HCT116 (cell line): Measurements from ENCODE around the gene DNAAF1. TPM values are rescaled to one million over a fixed set of nuclear protein-coding genes. Genes with fewer than 3 reads are reported as not detected.

Experiments used
- ATAC-seq: fragments of 200-7000 bp; cut with Tn5 transposase; 2 replicates; pipeline ENCODE4 v1.9.1; 2020; ENCODE audit warnings: mild to moderate bottlenecking, moderate library complexity
- BruUV-seq: library from RNA; stranded (reverse); fragments of 400-500 nt; replicated peaks from 2 replicates; lab custom pipeline; 2021; lab: Mats Ljungman, UMichigan
- CTCF ChIA-PET: fragments of 300-600 bp; sonication (Branson Sonifier 250); formaldehyde crosslinking; loops from one replicate; lab custom pipeline; 2021; ENCODE audit warnings: antibody characterized with exemption; lab: Charles Lee
- POLR2A ChIA-PET: fragments of 300-600, 350-600 bp; sonication (Branson Sonifier 250); formaldehyde crosslinking; loops from one replicate; lab custom pipeline; 2021; ENCODE audit warnings: antibody characterized with exemption; lab: Charles Lee
- RAD21 ChIA-PET, 2 experiments: fragments of 300-600 bp; sonication (Branson Sonifier 250); formaldehyde crosslinking; loops; one replicate each; lab custom pipeline; 2023; ENCODE audit warnings: low total read pairs in 2 of 2; ENCODE audit not compliant: uncharacterized antibody in 2 of 2, unreplicated experiment in 2 of 2, low non-redundant PET in 1 of 2; lab: Charles Lee
- DNase-seq: peaks from one replicate; pipeline ENCODE4 v3.0.0-alpha.2; 2010; ENCODE audit warnings: low read depth, low spot score
- H2AFZ ChIP-seq: fragments of 200-600 bp; shearing (Covaris generic), sonication (generic); 2 replicates; pipeline ENCODE4 v1.6.1; 2017; ENCODE audit warnings: low read depth, mixed run types, mixed read lengths, antibody characterized with exemption, low read length; ENCODE audit not compliant: poor library complexity, severe bottlenecking
- H3K27ac ChIP-seq: 2 replicates; pipeline ENCODE4 v1.5.1; 2012; ENCODE audit warnings: low read depth, low read length
- H3K27me3 ChIP-seq: fragments of 200-600 bp; sonication (generic); 2 replicates; pipeline ENCODE4 v1.6.1; 2016; ENCODE audit warnings: mixed run types, low read length, mixed read lengths; ENCODE audit not compliant: insufficient read depth
- H3K36me3 ChIP-seq, 2 experiments: fragments of 200-500 bp in 1 of 2; fragments of 200-600 bp in 1 of 2; sonication (Bioruptor generic) in 1 of 2; sonication (generic) in 1 of 2; 2 replicates each; pipeline versions ENCODE4 v1.5.1 to v1.6.1; 2014 to 2016; ENCODE audit warnings: low read length in 2 of 2, inconsistent platforms in 1 of 2, mixed read lengths in 1 of 2, mixed run types in 1 of 2; ENCODE audit not compliant: insufficient read depth in 2 of 2, control insufficient read depth in 1 of 2
- H3K4me1 ChIP-seq, 2 experiments: fragments of 200-600 bp in 1 of 2; sonication (generic) in 1 of 2; 2 replicates each; pipeline versions ENCODE4 v1.5.1 to v1.6.1; 2012 to 2017; ENCODE audit warnings: low read length in 2 of 2, inconsistent platforms in 1 of 2, mild to moderate bottlenecking in 1 of 2, mixed read lengths in 1 of 2, mixed run types in 1 of 2, moderate library complexity in 1 of 2; ENCODE audit not compliant: insufficient read depth in 2 of 2, control insufficient read depth in 1 of 2
- H3K4me2 ChIP-seq: fragments of 200-600 bp; sonication (generic); 2 replicates; pipeline ENCODE4 v1.6.1; 2017; ENCODE audit warnings: mixed run types, low read length, mixed read lengths
- H3K4me3 ChIP-seq, 2 experiments: fragments of 200-600 bp in 1 of 2; sonication (generic) in 1 of 2; replicated peaks in 1 of 2; 2 replicates each; pipeline ENCODE4 v1.5.1; 2011 to 2016; ENCODE audit warnings: low read length in 2 of 2, control low read depth in 1 of 2, low read depth in 1 of 2, mild to moderate bottlenecking in 1 of 2, mixed read lengths in 1 of 2, mixed run types in 1 of 2
- H3K79me2 ChIP-seq: fragments of 200-600 bp; sonication (generic); 2 replicates; pipeline ENCODE4 v1.6.1; 2017; ENCODE audit warnings: mild to moderate bottlenecking, mixed run types, low read length, moderate library complexity, mixed read lengths; ENCODE audit not compliant: insufficient read depth
- H3K9ac ChIP-seq: fragments of 200-600 bp; sonication (generic); 2 replicates; pipeline ENCODE4 v1.6.1; 2016; ENCODE audit warnings: low read length, mixed read lengths
- H3K9me2 ChIP-seq: fragments of 200-600 bp; sonication (generic), shearing (Covaris generic); 2 replicates; pipeline ENCODE4 v1.6.1; 2017; ENCODE audit warnings: mixed run types, mild to moderate bottlenecking, moderate library complexity; ENCODE audit not compliant: insufficient read depth
- H3K9me3 ChIP-seq, 2 experiments: fragments of 200-500 bp in 1 of 2; fragments of 200-600 bp in 1 of 2; sonication (Bioruptor generic) in 1 of 2; sonication (generic) in 1 of 2; 2 replicates each; pipeline ENCODE4 v1.6.1; 2014 to 2017; ENCODE audit warnings: low read length in 2 of 2, mixed read lengths in 2 of 2, inconsistent platforms in 1 of 2, low read depth in 1 of 2, mild to moderate bottlenecking in 1 of 2, mixed run types in 1 of 2, moderate library complexity in 1 of 2; ENCODE audit not compliant: control insufficient read depth in 1 of 2, insufficient read depth in 1 of 2
- H4K20me1 ChIP-seq: fragments of 200-600 bp; sonication (generic), shearing (Covaris generic); 2 replicates; pipeline ENCODE4 v1.6.1; 2017; ENCODE audit warnings: mixed run types, mild to moderate bottlenecking, moderate library complexity; ENCODE audit not compliant: insufficient read depth
- CBX3 ChIP-seq: IDR thresholded peaks from 2 replicates; pipeline ENCODE4 v1.6.1; 2012; ENCODE audit warnings: low read depth
- EGR1 ChIP-seq: IDR thresholded peaks from 2 replicates; pipeline ENCODE4 v1.6.1; 2012; ENCODE audit warnings: low read depth
- EZH2 ChIP-seq: fragments of 200-600 bp; sonication (generic); IDR thresholded peaks from 2 replicates; pipeline ENCODE4 v1.6.1; 2017; ENCODE audit warnings: antibody characterized with exemption, mixed run types
- FOSL1 ChIP-seq: IDR thresholded peaks from 2 replicates; pipeline ENCODE4 v1.6.1; 2012; ENCODE audit warnings: low read depth
- POLR2A ChIP-seq: IDR thresholded peaks from 2 replicates; pipeline ENCODE4 v1.7.0; 2011; ENCODE audit warnings: borderline replicate concordance; ENCODE audit not compliant: insufficient read depth, insufficient read length; ENCODE audit errors: extremely low read depth
- RAD21 ChIP-seq: IDR thresholded peaks from 2 replicates; pipeline ENCODE4 v1.6.1; 2012; ENCODE audit warnings: low read depth, mild to moderate bottlenecking
- SP1 ChIP-seq: IDR thresholded peaks from 2 replicates; pipeline ENCODE4 v1.6.1; 2012; ENCODE audit warnings: low read depth
- SRF ChIP-seq: IDR thresholded peaks from 2 replicates; pipeline ENCODE4 v1.6.1; 2012; ENCODE audit warnings: low read depth
- TCF7L2 ChIP-seq: IDR thresholded peaks from 2 replicates; pipeline ENCODE4 v1.7.0; 2011; ENCODE audit warnings: borderline replicate concordance, inconsistent platforms; ENCODE audit not compliant: insufficient read depth, insufficient read length; ENCODE audit errors: extremely low read depth
- ZFX ChIP-seq: fragments of 450-650 bp; IDR thresholded peaks from 2 replicates; pipeline ENCODE4 v1.6.1; 2017
- intact Hi-C: fragments of 100-400 bp; cut with micrococcal nuclease; formaldehyde crosslinking; loops from 2 replicates; pipeline ENCODE4 v1.10.0; 2022
- total RNA-seq: library from RNA; stranded (reverse); gene quantifications from one replicate; pipeline ENCODE4 v1.2.1, GENCODE V29; 2021; ENCODE audit not compliant: unreplicated experiment
- TF ChIP-seq, protein P1 (sequence below): IDR thresholded peaks from 2 replicates; pipeline ENCODE4 v1.6.1; 2011; ENCODE audit warnings: mild to moderate bottlenecking, low read length, moderate library complexity; ENCODE audit not compliant: insufficient replicate concordance; ENCODE audit errors: extremely low read depth

DNAAF1 gene
- total RNA-seq, 1 experiment from 2014 or later = 0.30 TPM

DNA sequence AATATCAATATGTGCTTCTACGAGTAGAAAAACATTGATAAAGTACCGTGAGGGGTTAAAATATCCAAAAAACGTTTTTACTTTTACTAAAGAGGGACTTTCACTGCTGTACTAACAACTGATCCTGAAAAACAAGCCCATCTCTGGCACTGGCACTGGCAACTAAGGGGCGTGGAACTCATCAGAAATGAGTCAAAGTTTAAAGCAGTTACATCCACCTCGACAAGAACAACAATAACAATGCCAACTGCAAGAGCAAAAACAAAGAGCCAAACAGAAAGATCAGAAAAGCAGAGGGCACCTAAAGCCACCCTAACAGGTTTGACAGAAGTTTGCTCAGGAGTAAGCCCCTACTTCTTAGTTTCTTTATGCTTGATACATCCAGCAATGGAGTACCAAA, 41.4 kb upstream of the DNAAF1 start:
- Histone ChIP-seq H3K27me3 (no peaks in the 10 kb centered on the region), H3K79me2 (peaks cover 73% of the 10 kb centered on the region), H3K4me2 (no peak overlapping the region), H3K27ac (no peak overlapping the region), H3K4me1 (peaks cover 16 to 17% of the 10 kb centered on the region in 2 experiments), H4K20me1 (peaks cover 6% of the 10 kb centered on the region; the same call in 1 of the 2 replicates), H2AFZ (no peak overlapping the region), H3K4me3 (no peak overlapping the region), H3K9me2 (no peaks in the 10 kb centered on the region), H3K9me3 (no peaks in the 10 kb centered on the region), H3K9ac (no peak overlapping the region), H3K36me3 (peaks cover 6 to 9% of the 10 kb centered on the region in 2 experiments)
- no peak for ATAC-seq
- DNase-seq = no peak
- TF ChIP-seq EZH2 (no peak), SRF (no peak), CBX3 (no peak), ZFX (no peak), RAD21 (no peak), FOSL1 (no peak), POLR2A (no peak), EGR1 (no peak), TCF7L2 (no peak), SP1 (no peak)
- TF ChIP-seq, protein P1, sequence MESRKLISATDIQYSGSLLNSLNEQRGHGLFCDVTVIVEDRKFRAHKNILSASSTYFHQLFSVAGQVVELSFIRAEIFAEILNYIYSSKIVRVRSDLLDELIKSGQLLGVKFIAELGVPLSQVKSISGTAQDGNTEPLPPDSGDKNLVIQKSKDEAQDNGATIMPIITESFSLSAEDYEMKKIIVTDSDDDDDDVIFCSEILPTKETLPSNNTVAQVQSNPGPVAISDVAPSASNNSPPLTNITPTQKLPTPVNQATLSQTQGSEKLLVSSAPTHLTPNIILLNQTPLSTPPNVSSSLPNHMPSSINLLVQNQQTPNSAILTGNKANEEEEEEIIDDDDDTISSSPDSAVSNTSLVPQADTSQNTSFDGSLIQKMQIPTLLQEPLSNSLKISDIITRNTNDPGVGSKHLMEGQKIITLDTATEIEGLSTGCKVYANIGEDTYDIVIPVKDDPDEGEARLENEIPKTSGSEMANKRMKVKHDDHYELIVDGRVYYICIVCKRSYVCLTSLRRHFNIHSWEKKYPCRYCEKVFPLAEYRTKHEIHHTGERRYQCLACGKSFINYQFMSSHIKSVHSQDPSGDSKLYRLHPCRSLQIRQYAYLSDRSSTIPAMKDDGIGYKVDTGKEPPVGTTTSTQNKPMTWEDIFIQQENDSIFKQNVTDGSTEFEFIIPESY = no peak
- BruUV-seq = no TSS peak
- CTCF ChIA-PET = interaction anchor here (1.3 kb wide), 1 partner anchor 83 kb away, joined by 3 read pairs; the partner anchor contains the start of gene TAF1C
- intact Hi-C loops = no loop called here
- RAD21 ChIA-PET = no interaction called here
- POLR2A ChIA-PET = no interaction called here
